Measurements from ENCODE around the gene F10. TPM values are rescaled to one million over a fixed set of nuclear protein-coding genes. Genes with fewer than 3 reads are reported as not detected.
"Not testable (repeated sequence)": the region's sequence is repeated elsewhere in the genome, so short reads cannot be mapped to it uniquely, and the experiment has no call there.

F10 gene
- total RNA-seq, 1 donor from 2014 or later, result 0.23 TPM

DNA sequence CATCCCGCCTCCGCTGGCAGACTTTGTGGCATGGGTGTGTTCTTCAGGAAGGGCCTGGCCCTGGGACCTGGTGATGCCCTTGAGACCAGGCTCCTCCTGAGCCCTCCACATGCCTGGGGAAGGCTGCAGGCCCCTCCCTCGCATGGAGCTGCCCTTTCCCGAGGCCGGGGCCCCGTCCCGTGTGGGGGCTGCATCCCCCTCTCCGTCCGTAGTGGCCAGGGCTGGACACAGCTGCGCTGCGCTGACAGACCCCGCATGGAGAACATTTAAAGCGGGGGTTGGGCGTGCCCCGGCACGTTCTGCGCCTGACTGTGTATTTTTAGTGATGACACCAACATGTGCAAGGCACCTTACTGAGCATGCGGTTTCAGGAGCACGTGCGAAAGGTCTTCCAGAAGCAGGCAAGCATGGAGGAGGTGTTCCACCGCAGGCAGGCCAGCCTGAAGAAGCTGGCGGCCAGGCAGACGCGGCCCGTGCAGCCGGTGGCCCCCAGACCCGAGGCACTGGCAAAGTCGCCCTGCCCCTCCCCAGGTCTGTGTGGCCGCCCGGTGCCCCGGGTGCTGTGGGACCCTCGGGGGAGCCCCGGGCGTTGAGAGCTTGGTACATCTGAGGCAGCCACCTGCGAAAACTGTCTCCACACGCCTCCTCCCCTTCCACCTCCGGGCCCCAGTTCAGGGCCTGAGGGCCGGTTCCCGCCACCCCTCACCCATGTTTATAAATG, 45.8 kb upstream of the F10 start:
- Mint-ChIP-seq H3K4me1 (ENCODE audit: unreplicated experiment) (peaks cover 5% of the 10 kb centered on the region), H3K36me3 (ENCODE audit: low read depth, unreplicated experiment) (no peaks in the 10 kb centered on the region), H3K4me3 (ENCODE audit: unreplicated experiment) (no peak overlapping the region), H3K9me3 (ENCODE audit: unreplicated experiment) (no peaks in the 10 kb centered on the region), H3K27me3 (ENCODE audit: unreplicated experiment) (peaks cover 8% of the 10 kb centered on the region), H3K27ac (ENCODE audit: unreplicated experiment) (no peak overlapping the region)
- TF ChIP-seq CTCF (IDR thresholded peaks at IDR 0.05; ENCODE audit: unreplicated experiment), result no peak
- DNase-seq (ENCODE audit: low spot score), result no peak

GRCh38 chr13:113077566-113077952, 45.0 kb upstream of the F10 start:
- Mint-ChIP-seq H3K4me1 (ENCODE audit: unreplicated experiment) (peaks cover 8% of the 10 kb centered on the region), H3K27ac (ENCODE audit: unreplicated experiment) (no peak overlapping the region), H3K4me3 (ENCODE audit: unreplicated experiment) (no peak overlapping the region), H3K9me3 (ENCODE audit: unreplicated experiment) (no peaks in the 10 kb centered on the region), H3K27me3 (ENCODE audit: unreplicated experiment) (peaks cover 8% of the 10 kb centered on the region), H3K36me3 (ENCODE audit: low read depth, unreplicated experiment) (no peaks in the 10 kb centered on the region)
- TF ChIP-seq CTCF (IDR thresholded peaks at IDR 0.05; ENCODE audit: unreplicated experiment), result no peak
- no peak for DNase-seq (ENCODE audit: low spot score)

GRCh38 chr13:113077953-113078901, 44.4 kb upstream of the F10 start:
- Mint-ChIP-seq H3K4me1 (ENCODE audit: unreplicated experiment) (peaks cover 8% of the 10 kb centered on the region), H3K9me3 (ENCODE audit: unreplicated experiment) (no peaks in the 10 kb centered on the region), H3K27me3 (ENCODE audit: unreplicated experiment) (peaks cover 8% of the 10 kb centered on the region), H3K36me3 (ENCODE audit: low read depth, unreplicated experiment) (no peaks in the 10 kb centered on the region), H3K4me3 (ENCODE audit: unreplicated experiment) (no peak overlapping the region), H3K27ac (ENCODE audit: unreplicated experiment) (no peak overlapping the region)
- no peak for DNase-seq (ENCODE audit: low spot score)
- TF ChIP-seq CTCF (IDR thresholded peaks at IDR 0.05; ENCODE audit: unreplicated experiment), result no peak

DNA sequence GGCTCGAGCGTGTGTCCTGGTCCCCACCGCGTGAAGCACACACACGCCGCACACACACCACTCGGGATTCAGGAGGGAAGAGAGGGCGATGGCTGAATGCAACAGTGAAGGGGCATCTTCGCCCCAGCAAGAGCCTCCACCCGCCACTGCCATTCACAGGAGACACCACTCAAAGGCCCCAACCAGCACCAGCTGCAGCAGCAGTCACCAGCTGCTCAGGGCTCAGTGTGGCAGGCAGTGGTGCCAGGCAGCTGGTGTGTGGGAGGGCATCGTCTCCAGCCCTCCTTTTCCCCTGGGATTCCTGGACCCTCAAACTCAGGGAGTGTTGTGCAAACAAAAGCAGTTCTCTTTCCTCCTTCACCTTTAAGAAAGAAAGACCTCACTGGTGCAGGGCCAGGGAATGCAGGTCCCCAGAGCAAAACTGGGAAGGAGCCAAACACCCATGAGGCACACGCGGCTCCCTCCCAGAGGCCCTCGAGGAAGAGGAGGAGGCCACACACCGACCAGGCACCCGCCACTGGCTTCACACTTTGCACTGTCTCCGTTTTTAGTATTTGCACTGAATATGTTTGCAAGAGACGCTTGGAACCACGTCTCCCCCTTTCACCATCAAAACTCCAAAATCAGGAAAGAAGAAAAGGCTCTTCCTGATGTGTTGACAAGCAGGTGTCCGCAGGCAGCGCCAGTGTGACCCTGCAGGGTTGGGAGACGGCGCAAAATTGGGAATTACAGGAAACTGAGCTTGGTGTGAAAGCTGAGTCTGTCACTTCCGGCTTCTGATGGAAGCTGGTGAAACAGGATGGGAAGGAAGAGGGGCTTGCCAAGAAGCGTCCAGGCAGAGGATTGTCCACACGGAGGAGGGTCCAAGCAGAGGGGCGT, 43.5 kb upstream of the F10 start:
- H3K36me3 Mint-ChIP-seq (ENCODE audit: low read depth, unreplicated experiment), result peaks cover 3% of the 10 kb centered on the region
- no peaks in the 10 kb centered on the region for H3K9me3 Mint-ChIP-seq (ENCODE audit: unreplicated experiment)
- H3K27me3 Mint-ChIP-seq (ENCODE audit: unreplicated experiment), result peaks cover 10% of the 10 kb centered on the region
- no peak overlapping the region for H3K4me3 Mint-ChIP-seq (ENCODE audit: unreplicated experiment)
- no peak for TF ChIP-seq CTCF (IDR thresholded peaks at IDR 0.05; ENCODE audit: unreplicated experiment)
- H3K4me1 Mint-ChIP-seq (ENCODE audit: unreplicated experiment), result peaks cover 8% of the 10 kb centered on the region
- no peak overlapping the region for H3K27ac Mint-ChIP-seq (ENCODE audit: unreplicated experiment)
- DNase-seq (ENCODE audit: low spot score), result no peak

DNA sequence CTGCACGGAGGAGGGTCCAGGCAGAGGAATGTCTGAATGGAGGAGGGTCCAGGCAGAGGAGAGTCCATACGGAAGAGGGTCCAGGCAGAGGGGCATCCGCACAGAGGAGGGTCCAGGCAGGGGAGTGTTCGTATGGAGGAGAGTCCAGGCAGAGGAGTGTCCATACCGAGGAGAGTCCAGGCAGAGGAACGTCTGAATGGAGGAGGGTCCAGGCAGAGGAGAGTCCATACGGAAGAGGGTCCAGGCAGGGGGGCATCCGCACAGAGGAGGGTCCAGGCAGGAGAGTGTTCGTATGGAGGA, 42.9 kb upstream of the F10 start:
- not testable (repeated sequence) for H3K4me3 Mint-ChIP-seq (ENCODE audit: unreplicated experiment); H3K4me1 Mint-ChIP-seq (ENCODE audit: unreplicated experiment); H3K27ac Mint-ChIP-seq (ENCODE audit: unreplicated experiment)

More for the DNA sequence above, 42.9 kb upstream of the F10 start:
- not testable (repeated sequence) for DNase-seq (ENCODE audit: low spot score); H3K9me3 Mint-ChIP-seq (ENCODE audit: unreplicated experiment); H3K27me3 Mint-ChIP-seq (ENCODE audit: unreplicated experiment); H3K36me3 Mint-ChIP-seq (ENCODE audit: low read depth, unreplicated experiment)
